Measurements from ENCODE around the gene STRN. TPM values are rescaled to one million over a fixed set of nuclear protein-coding genes. Genes with fewer than 3 reads are reported as not detected.
A peak's percentile ranks its signal among the peaks of the same experiment; 100 is the strongest.
"Not testable (repeated sequence)": the region's sequence is repeated elsewhere in the genome, so short reads cannot be mapped to it uniquely, and the experiment has no call there.

The STRN gene
- total RNA-seq, 1 donor from 2014 or later, result 27.4 TPM

DNA sequence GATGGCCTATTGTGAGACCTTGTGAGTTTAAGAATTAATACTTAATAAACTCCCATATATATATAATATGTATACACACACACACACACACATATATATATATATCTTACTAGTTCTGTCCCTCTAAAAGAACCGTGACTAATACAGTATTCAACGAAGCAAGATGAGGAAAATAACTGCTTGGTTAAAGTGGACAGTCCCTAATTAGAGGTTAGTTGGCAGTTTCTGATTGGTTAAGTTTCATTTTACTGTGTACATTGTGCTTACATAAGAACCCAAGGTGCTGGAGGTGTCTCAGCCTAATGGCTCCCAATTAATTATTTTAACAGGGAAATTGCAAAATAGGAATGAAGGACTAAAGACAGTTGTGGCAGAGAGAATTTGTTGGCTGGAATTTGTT, 132.1 kb downstream of the STRN start:
- no peak for DNase-seq

- DNase-seq, result no peak
These were observed 135.2 kb downstream of the STRN start for GRCh38 chr2:36831185-36831584.

DNA sequence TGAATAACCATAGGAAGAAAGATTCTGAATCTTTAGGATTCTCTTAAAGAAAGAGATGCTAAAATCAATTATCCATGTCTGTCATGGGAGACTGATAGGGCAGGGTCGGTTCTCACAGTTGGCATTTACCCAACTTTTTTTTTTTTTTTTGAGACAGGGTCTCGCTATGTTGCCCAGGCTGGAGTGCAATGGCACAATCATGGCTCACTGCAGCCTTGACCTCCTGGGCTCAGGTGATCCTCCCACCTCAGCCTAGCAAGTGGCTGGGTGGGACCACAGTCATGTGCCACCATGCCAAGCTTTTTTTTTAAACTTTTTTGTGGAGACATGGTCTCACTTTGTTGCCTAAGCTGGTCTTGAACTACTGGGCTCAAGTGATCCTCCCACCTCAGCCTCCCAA, 141.7 kb downstream of the STRN start:
- DNase-seq, result not testable (repeated sequence)

DNA sequence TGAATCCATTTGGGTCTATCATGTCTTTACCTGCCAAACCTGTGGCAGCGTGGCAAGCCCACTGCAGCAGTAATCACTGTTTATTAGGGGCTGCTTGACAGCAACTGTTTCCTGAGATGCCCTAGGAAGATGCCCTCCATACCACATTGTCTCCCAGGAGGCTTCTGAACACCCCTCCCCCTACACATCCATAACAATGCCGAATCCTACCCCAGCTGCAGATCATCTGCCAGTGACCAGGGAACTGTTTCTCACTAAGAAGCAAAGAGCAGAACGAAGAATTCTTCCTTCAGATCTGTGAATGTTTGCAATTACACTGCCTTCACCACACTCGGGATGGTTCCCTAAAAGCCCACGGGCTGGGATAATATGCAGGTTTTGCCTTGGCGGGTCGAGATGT, 142.1 kb downstream of the STRN start:
- DNase-seq, result no peak

GRCh38 chr2:36823862-36824261, 142.5 kb downstream of the STRN start:
- DNase-seq, result no peak

GRCh38 chr2:36820942-36821605, 145.3 kb downstream of the STRN start:
- peak; percentile 41 for DNase-seq

GRCh38 chr2:36819095-36819711, 147.1 kb downstream of the STRN start:
- DNase-seq, result no peak

DNA sequence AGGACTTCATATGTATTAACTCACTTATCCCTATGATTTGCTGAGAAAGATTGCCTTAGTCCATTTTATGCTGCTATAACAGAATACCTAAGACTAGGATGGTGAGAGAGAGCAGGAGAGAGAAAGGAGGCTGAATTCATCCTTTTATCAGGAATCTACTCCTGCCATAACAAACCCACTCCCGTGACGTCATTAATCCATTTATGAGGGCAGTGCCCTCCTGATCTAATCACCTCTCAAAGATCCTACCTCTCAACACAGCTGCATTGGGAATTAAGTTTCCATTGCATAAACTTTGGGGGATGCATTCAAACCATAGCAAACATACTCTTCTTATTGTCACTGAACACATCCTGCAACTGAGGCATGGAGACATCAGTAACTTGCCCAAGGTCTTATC, 147.8 kb downstream of the STRN start:
- no peak for DNase-seq

DNA sequence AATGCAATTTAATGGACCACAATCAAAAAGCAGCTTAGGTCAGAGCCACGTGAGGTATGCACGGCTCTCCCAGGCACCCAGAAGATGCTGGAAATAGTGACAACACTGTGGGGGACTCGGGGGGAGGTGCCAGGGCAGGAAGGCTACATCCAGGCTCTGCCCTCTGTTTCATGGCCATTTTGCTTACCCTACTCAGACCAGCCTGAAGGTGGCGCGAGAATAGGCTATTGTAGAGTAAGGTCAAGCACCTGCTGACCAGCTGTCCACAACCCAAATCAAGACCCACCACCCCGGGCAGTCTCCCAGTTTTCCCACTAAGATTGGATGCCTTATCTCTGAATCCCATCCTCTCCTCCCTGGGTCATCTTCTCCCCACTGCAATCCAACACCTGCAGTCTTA, 154.1 kb downstream of the STRN start:
- no peak for DNase-seq

DNA sequence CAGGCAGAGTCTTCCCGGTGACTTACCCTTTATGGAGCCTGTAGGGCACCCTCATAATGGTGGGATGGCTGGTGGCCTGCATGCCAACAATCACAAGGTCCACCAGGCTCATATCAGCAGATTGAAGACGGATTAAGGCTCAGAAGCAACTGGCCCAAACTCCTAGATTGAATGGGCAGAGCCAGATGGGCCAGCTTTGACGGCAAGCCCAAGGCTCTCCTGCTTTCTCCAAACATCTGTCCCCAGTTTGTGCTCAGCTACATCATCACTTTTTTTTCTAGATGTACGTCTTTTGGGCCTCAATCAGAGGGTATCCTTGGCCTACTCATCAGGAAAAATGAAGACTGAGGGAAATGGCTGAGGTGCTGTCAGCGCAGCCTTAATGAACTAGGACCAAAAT, 155.3 kb downstream of the STRN start:
- DNase-seq, result no peak

DNA sequence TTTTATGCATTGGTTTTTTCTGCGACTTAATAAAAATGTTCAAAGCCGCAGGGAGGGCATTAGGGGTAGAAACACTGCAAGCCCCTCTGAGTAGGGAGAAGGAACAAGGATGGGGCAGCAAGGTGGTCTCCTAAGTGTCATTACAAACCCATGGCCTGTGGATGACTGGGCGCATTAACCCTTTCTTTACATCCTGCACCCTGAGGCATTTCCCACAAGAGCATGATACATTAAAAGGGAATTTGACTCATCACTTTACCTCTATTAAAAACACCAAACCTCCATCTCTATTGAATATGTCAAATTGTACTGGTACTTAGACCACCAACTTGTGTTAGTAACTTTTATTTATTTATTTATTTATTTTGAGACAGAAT, 157.3 kb downstream of the STRN start:
- DNase-seq, result no peak

- DNase-seq, result no peak
These were observed 157.8 kb downstream of the STRN start for GRCh38 chr2:36808386-36809068.

GRCh38 chr2:36807223-36807886, 159.0 kb downstream of the STRN start:
- DNase-seq, result no peak

DNA sequence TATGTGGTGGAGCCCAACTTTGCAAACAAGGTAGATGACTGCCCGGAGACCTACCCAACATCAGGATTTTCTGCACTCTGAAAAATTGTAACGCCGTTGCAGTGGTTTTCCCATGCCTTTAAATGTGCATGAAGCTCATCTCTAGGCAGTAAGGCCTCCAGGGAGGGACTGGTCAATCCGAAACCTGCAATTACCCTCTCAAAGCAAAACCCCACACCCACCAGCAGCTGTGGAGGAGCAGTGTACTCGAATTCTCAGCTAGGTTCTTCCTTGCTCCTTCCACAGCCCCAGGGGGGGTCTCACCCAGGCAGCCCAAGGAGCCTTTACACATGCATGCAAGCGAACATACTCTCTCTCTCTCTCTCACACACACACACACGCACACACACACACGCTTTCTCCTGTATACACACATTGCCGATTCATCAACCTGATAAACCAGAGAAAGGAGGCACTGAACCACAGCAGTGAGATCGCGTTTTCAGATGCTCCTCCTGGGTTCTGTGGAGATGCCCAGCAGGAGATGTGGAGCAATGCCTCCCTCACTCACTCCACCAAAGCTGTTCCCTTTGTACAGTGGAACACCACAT, 160.6 kb downstream of the STRN start:
- no peak for DNase-seq

- no peak for DNase-seq
These were observed 163.4 kb downstream of the STRN start for GRCh38 chr2:36802952-36803351.

- no peak for DNase-seq
These were observed 165.2 kb downstream of the STRN start for GRCh38 chr2:36801088-36801487.

GRCh38 chr2:36800381-36800780, 166.0 kb downstream of the STRN start:
- no peak for DNase-seq

GRCh38 chr2:36798724-36799123, 167.6 kb downstream of the STRN start:
- no peak for DNase-seq

- DNase-seq, result no peak
These were observed 168.8 kb downstream of the STRN start for GRCh38 chr2:36797324-36798070.
